GM12878 (cell line): Measurements from ENCODE around the gene QRFP. TPM values are rescaled to one million over a fixed set of nuclear protein-coding genes. Genes with fewer than 3 reads are reported as not detected.

Source experiments
- ATAC-seq: fragments of 200-7000 bp; cut with Tn5 transposase; 3 replicates; pipeline ENCODE4 v1.9.1; 2020; ENCODE audit warnings: mild to moderate bottlenecking, moderate library complexity
- BruUV-seq: library from RNA; stranded (reverse); fragments of 400-500 nt; replicated peaks from 2 replicates; lab custom pipeline; 2021; lab: Mats Ljungman, UMichigan
- CTCF ChIA-PET: fragments of 300-600 bp; sonication (Branson Sonifier 250); formaldehyde crosslinking; extraction: SDS; loops from one replicate; lab custom pipeline; 2021; ENCODE audit warnings: inconsistent platforms; lab: Yijun Ruan, JAX
- POLR2A ChIA-PET: fragments of 350-600 bp; formaldehyde crosslinking; extraction: SDS; loops from one replicate; lab custom pipeline; 2021; ENCODE audit warnings: inconsistent platforms; lab: Charles Lee
- RAD21 ChIA-PET: fragments of 300-600 bp; sonication (Branson Sonifier 250); formaldehyde crosslinking; loops from one replicate; lab custom pipeline; 2023; ENCODE audit warnings: antibody characterized with exemption; ENCODE audit not compliant: unreplicated experiment; lab: Charles Lee
- SMC1A ChIA-PET: fragments of 300-600 bp; sonication (Branson Sonifier 250); formaldehyde crosslinking; loops from one replicate; lab custom pipeline; 2023; ENCODE audit not compliant: unreplicated experiment, uncharacterized antibody; lab: Charles Lee
- DNase-seq: peaks from one replicate; pipeline ENCODE4 v3.0.0-alpha.2; 2011; ENCODE audit warnings: low read depth, low spot score
- FAIRE-seq: peaks from 3 replicates; lab custom pipeline; 2011; peaks lifted over from hg19 to GRCh38; lab: Jason Lieb, UNC
- H2AFZ ChIP-seq: 2 replicates; pipeline ENCODE4 v1.6.0; 2011; ENCODE audit warnings: low read depth, low read length, control low read depth; ENCODE audit not compliant: control insufficient read depth
- H3K27ac ChIP-seq: 2 replicates; pipeline ENCODE4 v1.5.1; 2011; ENCODE audit warnings: control low read depth; ENCODE audit not compliant: control insufficient read depth, insufficient read depth
- H3K27me3 ChIP-seq, 2 experiments: replicated peaks in 1 of 2; 2 replicates each; pipeline versions ENCODE4 v1.6.0 to v1.6.1; 2011; ENCODE audit warnings: low read length in 1 of 2; ENCODE audit not compliant: control insufficient read depth in 2 of 2, insufficient read depth in 2 of 2
- H3K36me3 ChIP-seq, 2 experiments: 2 replicates each; pipeline ENCODE4 v1.5.1; 2011; ENCODE audit warnings: low read length in 1 of 2; ENCODE audit not compliant: control insufficient read depth in 2 of 2, insufficient read depth in 2 of 2
- H3K4me1 ChIP-seq: 2 replicates; pipeline ENCODE4 v1.6.1; 2011; ENCODE audit warnings: mild to moderate bottlenecking, low read length, moderate library complexity, mixed read lengths; ENCODE audit not compliant: control insufficient read depth, insufficient read depth
- H3K4me2 ChIP-seq: 2 replicates; pipeline ENCODE4 v1.6.0; 2011; ENCODE audit warnings: control low read depth; ENCODE audit not compliant: control insufficient read depth, insufficient read depth
- H3K4me3 ChIP-seq: fragments of 200-600 bp; sonication (generic); 2 replicates; pipeline ENCODE4 v1.5.1; 2016
- H3K79me2 ChIP-seq: 2 replicates; pipeline ENCODE4 v1.6.0; 2011; ENCODE audit warnings: low read length; ENCODE audit not compliant: control insufficient read depth, insufficient read depth
- H3K9ac ChIP-seq: 2 replicates; pipeline ENCODE4 v1.8.0; 2011; ENCODE audit warnings: low read length, control low read depth, mixed read lengths; ENCODE audit not compliant: control insufficient read depth, insufficient read depth
- H3K9me3 ChIP-seq: replicated peaks from 3 replicates; pipeline ENCODE4 v1.5.1; 2011; ENCODE audit warnings: mild to moderate bottlenecking, low read length; ENCODE audit not compliant: control insufficient read depth, insufficient read depth
- H4K20me1 ChIP-seq: 2 replicates; pipeline ENCODE4 v1.6.0; 2011; ENCODE audit not compliant: control insufficient read depth, insufficient read depth
- BHLHE40 ChIP-seq, 2 experiments: fragments of 450-650 bp in 1 of 2; IDR thresholded peaks; 2 replicates each; pipeline ENCODE4 v1.6.1; 2011 to 2017; ENCODE audit warnings: low read depth in 2 of 2, borderline replicate concordance in 1 of 2, improper control_type of control experiment in 1 of 2, low read length in 1 of 2, mild to moderate bottlenecking in 1 of 2
- MLLT1 ChIP-seq: fragments of 450-650 bp; IDR thresholded peaks from 2 replicates; pipeline ENCODE4 v1.6.1; 2016; ENCODE audit warnings: mild to moderate bottlenecking
- RCOR1 ChIP-seq: conservative IDR thresholded peaks from 2 replicates; pipeline ENCODE4 v1.6.1; 2012; ENCODE audit warnings: low read depth, low read length, improper control_type of control experiment
- WGBS: methylation state at CpG from one replicate; pipeline ENCODE4 v1.1.6; 2016; ENCODE audit warnings: low lambda C conversion rate; ENCODE audit not compliant: insufficient replicate concordance, insufficient coverage; ENCODE audit errors: missing lambda C conversion rate; 5-methylcytosine and 5-hydroxymethylcytosine counted together
- in situ Hi-C: fragments of 300-500 bp; cut with MboI; formaldehyde crosslinking; loops from 9 replicates; pipeline ENCODE4 v1.14.3; 2018; ENCODE audit warnings: mixed read lengths
- intact Hi-C: fragments of 100-400 bp; cut with micrococcal nuclease; formaldehyde crosslinking; loops from one replicate; pipeline ENCODE4 v1.14.2; 2022; ENCODE audit not compliant: unreplicated experiment
- polyA plus RNA-seq, 11 experiments: library from polyadenylated mRNA; depleted of rRNA in 4 of 11; unstranded in 6 of 11; stranded (reverse) in 5 of 11; fragments of >200 nt; fragmentation: Nextera tagmentation in 4 of 11; fragmentation: Illumina TruSeq in 1 of 11; extraction: Ambion mirVana in 4 of 11; extraction: Trizol in 1 of 11; gene quantifications; 1 replicate in 1 of 11; 2 replicates in 10 of 11; pipeline versions ENCODE4 v1.2.1 to v1.2.3, GENCODE V29; 2011 to 2016; ENCODE audit warnings: inconsistent platforms in 2 of 11, missing spikeins in 2 of 11, low read depth in 1 of 11
- total RNA-seq, 4 experiments: library from RNA; depleted of rRNA in 3 of 4; stranded (reverse); fragments of >200 nt in 3 of 4; fragmentation: Illumina TruSeq in 1 of 4; extraction: Trizol in 1 of 4; gene quantifications; 2 replicates each; pipeline versions ENCODE4 v1.2.1 to v1.2.3, GENCODE V29; 2013 to 2021
- TF ChIP-seq, protein P1 (sequence below), 3 experiments: IDR thresholded peaks in 2 of 3; conservative IDR thresholded peaks in 1 of 3; 2 replicates each; pipeline ENCODE4 v1.5.1; 2011; ENCODE audit warnings: low read depth in 3 of 3, low read length in 3 of 3, mild to moderate bottlenecking in 3 of 3, control low read depth in 2 of 3, moderate library complexity in 2 of 3, inconsistent platforms in 1 of 3, mixed read lengths in 1 of 3; ENCODE audit not compliant: control insufficient read depth in 2 of 3, insufficient read depth in 1 of 3; ENCODE audit errors: extremely low read depth in 1 of 3

QRFP gene
- total and polyA plus RNA-seq, 10 of the 15 experiments (the other 5 are each of a cell fraction or from before 2014, with no cell fraction given), result not detected

- no peak overlapping the region for H3K4me2 ChIP-seq
- peaks cover 25% of the 10 kb centered on the region for H3K4me1 ChIP-seq
- TF ChIP-seq, protein P1, sequence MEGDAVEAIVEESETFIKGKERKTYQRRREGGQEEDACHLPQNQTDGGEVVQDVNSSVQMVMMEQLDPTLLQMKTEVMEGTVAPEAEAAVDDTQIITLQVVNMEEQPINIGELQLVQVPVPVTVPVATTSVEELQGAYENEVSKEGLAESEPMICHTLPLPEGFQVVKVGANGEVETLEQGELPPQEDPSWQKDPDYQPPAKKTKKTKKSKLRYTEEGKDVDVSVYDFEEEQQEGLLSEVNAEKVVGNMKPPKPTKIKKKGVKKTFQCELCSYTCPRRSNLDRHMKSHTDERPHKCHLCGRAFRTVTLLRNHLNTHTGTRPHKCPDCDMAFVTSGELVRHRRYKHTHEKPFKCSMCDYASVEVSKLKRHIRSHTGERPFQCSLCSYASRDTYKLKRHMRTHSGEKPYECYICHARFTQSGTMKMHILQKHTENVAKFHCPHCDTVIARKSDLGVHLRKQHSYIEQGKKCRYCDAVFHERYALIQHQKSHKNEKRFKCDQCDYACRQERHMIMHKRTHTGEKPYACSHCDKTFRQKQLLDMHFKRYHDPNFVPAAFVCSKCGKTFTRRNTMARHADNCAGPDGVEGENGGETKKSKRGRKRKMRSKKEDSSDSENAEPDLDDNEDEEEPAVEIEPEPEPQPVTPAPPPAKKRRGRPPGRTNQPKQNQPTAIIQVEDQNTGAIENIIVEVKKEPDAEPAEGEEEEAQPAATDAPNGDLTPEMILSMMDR (IDR thresholded peaks at IDR 0.05 in 2 of 3, conservative IDR thresholded peaks at IDR 0.05 in 1 of 3; ENCODE audit: control insufficient read depth in 2 of 3, extremely low read depth in 1 of 3, insufficient read depth in 1 of 3, low read depth in 3 of 3, low read length in 3 of 3), result no peak
- TF ChIP-seq MLLT1, result no peak
- TF ChIP-seq RCOR1, result no peak
- no peak for TF ChIP-seq BHLHE40 (IDR thresholded peaks at IDR 0.05; ENCODE audit: borderline replicate concordance in 1 of 2, low read depth in 2 of 2, low read length in 1 of 2)
- no peak overlapping the region for H2AFZ ChIP-seq
- in situ Hi-C loops, result loop anchor here (5.0 to 10.0 kb wide), 3 partner anchors 74 to 413 kb away; no protein-coding TSS in a partner anchor
- H3K27me3 ChIP-seq, result no peaks in the 10 kb centered on the region
- ChIA-PET CTCF (interaction anchor here (0.8 to 11.0 kb wide), 8 partner anchors 58 to 179 kb away, joined by 3 to 267 read pairs (median 38); no protein-coding TSS in a partner anchor), SMC1A (interaction anchor here (0.8 to 3.2 kb wide), 3 partner anchors 32 to 100 kb away, joined by 4 to 12 read pairs (median 9); no protein-coding TSS in a partner anchor), POLR2A (interaction anchor here (0.7 kb wide), 1 partner anchor 175 kb away, joined by 4 read pairs; no protein-coding TSS in a partner anchor), RAD21 (interaction anchor here (0.6 to 1.3 kb wide), 2 partner anchors 102 to 130 kb away, joined by 3 read pairs; no protein-coding TSS in a partner anchor)
- H3K9ac ChIP-seq, result no peak overlapping the region
- ATAC-seq (no peak), DNase-seq (no peak), FAIRE-seq (no peak)
- BruUV-seq, result no TSS peak
- intact Hi-C loops, result no loop called here
- no peak overlapping the region for H3K4me3 ChIP-seq
- no peaks in the 10 kb centered on the region for H3K9me3 ChIP-seq
- no peak overlapping the region for H3K27ac ChIP-seq
- peaks cover 7 to 26% of the 10 kb centered on the region in 2 experiments for H3K36me3 ChIP-seq
- no peaks in the 10 kb centered on the region for H3K79me2 ChIP-seq
- H4K20me1 ChIP-seq, result peaks cover 8% of the 10 kb centered on the region; the same call in 1 of the 2 replicates
- 100% methylated on average over 3 of the region's 3 CpGs for WGBS
These were observed 28.4 kb downstream of the QRFP start for GRCh38 chr9:130868230-130868629.
